Epithelial cell of proximal tubule (primary cell): Measurements from ENCODE around the gene ITPKB. TPM values are rescaled to one million over a fixed set of nuclear protein-coding genes. Genes with fewer than 3 reads are reported as not detected.

ENCODE experiments used
- DNase-seq: peaks from one replicate; pipeline ENCODE4 v3.0.0-alpha.2; 2011; ENCODE audit warnings: low read depth
- H3K4me3 ChIP-seq: 2 replicates; pipeline ENCODE4 v1.5.1; 2011; ENCODE audit warnings: low read depth, mild to moderate bottlenecking, low read length
- CTCF ChIP-seq: conservative IDR thresholded peaks from 2 replicates; pipeline ENCODE4 v1.5.1; 2012; ENCODE audit warnings: low read depth, mild to moderate bottlenecking, low read length
- total RNA-seq: library from RNA; depleted of rRNA; stranded (reverse); fragments of >200 nt; gene quantifications from 2 replicates; pipeline ENCODE4 v1.2.3, GENCODE V29; 2015

ITPKB gene
- total RNA-seq, 1 donor from 2014 or later = 5.1 TPM

GRCh38 chr1:226782845-226783601, 43.9 kb upstream of the ITPKB start:
- H3K4me3 ChIP-seq = no peak overlapping the region
- no peak for TF ChIP-seq CTCF
- no peak for DNase-seq

DNA sequence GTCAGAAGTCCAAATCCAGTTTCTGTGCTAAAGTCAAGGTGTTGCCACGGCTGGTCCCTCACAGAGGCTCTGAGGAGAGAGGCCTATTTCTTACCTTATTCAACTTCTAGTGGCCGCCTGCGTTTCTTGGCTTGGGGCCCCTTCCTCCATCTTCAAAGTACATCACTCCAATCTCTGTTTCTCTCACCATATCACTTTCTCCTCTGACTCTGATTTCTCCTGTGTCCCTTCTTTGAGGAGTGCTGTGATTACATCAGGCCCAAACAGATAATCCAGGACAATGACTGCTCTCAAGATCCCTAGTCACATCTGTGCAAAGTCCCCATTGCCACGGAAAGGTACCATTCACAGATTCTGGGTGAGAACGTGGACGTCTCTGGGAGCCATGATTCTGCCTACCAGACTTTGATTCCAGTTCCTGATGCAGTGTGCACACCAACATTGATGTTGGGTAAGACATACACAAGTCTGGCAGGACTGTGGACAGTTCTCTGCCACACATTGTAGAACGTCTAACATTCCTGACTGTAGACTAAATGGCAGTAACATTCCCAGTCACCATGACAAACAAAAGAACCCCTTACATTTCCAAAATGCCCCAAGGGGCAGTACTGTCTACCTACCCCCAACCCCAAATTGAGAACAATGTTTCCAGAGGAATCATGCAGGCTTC, 43.0 kb upstream of the ITPKB start:
- no peak for TF ChIP-seq CTCF
- no peak overlapping the region for H3K4me3 ChIP-seq
- DNase-seq = no peak

DNA sequence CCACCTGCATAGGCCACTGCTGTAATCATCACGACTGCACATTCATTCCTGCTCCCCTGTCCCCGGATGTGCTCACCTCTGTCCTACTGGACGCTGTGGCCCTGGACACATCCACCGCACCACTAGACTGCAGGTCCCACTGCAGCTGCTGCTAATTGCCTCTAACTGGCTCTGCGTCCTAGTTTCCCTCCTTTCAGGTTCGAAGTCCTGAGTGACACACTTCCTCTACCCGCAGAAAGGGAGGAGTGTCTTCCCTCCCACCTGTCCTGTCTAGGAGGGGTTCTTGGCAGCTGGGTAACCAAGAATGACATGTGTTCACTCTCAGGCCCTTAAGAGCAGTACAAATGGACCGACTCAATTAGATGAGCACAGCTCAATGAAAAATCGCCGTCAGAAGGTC, 40.5 kb upstream of the ITPKB start:
- TF ChIP-seq CTCF = no peak
- H3K4me3 ChIP-seq = no peak overlapping the region
- DNase-seq = no peak

DNA sequence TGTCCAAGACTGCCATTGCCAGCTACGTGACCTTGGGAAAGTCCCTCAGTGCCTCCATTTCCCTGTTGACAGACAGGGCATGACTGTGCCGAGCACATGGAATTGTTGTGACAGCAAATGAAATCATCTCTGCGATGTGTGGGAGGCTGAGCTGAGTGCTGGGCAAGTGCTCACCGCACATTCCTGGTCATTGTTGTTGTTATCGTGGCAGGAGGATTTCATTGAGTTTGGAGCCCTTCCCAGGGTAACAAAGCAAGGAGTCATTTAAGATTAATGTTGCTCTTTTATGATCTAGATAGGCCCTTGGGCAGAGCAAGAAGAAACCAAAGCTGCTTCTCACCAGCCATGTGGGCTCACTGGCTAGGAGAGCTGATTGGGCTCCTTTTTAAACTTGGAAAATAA, 39.6 kb upstream of the ITPKB start:
- peak; percentile 91 for DNase-seq
- no peak for TF ChIP-seq CTCF

GRCh38 chr1:226776975-226777374, 37.9 kb upstream of the ITPKB start:
- TF ChIP-seq CTCF = no peak
- DNase-seq = no peak
- H3K4me3 ChIP-seq = no peak overlapping the region

More for the DNA sequence above, 39.6 kb upstream of the ITPKB start:
- H3K4me3 ChIP-seq = no peak overlapping the region

- no peak overlapping the region for H3K4me3 ChIP-seq
- DNase-seq = no peak
- TF ChIP-seq CTCF = no peak
Observed at GRCh38 chr1:226776066-226776465, 37.0 kb upstream of the ITPKB start.
